NB4 (cell line): ENCODE measurements around the gene DHX57.
"Not testable (repeated sequence)": the region's sequence is repeated elsewhere in the genome, so short reads cannot be mapped to it uniquely, and the experiment has no call there.

ENCODE experiments used
- DNase-seq: peaks from one replicate; pipeline ENCODE4 v3.0.0; 2010; ENCODE audit warnings: low read depth
- H3K4me3 ChIP-seq: one replicate; pipeline ENCODE4 v1.5.1; 2011; ENCODE audit warnings: mild to moderate bottlenecking, low read depth, low read length, moderate library complexity
- CTCF ChIP-seq: IDR thresholded peaks from one replicate; pipeline ENCODE4 v1.5.1; 2012; ENCODE audit warnings: low read depth, low read length
- MAX ChIP-seq: IDR thresholded peaks from 2 replicates; pipeline ENCODE4 v1.6.1; 2011; ENCODE audit warnings: low read depth, low read length
- MYC ChIP-seq: IDR thresholded peaks from 2 replicates; pipeline ENCODE4 v1.6.1; 2011; ENCODE audit warnings: low read depth, low read length
- POLR2A ChIP-seq: IDR thresholded peaks from 2 replicates; pipeline ENCODE4 v1.6.1; 2011; ENCODE audit warnings: mild to moderate bottlenecking; ENCODE audit not compliant: insufficient read length; ENCODE audit errors: extremely low read depth

Gene DHX57

GRCh38 chr2:38806015-38806732 is 69.6 kb downstream of the DHX57 start:
- DNase-seq, result no peak
- H3K4me3 ChIP-seq, result no peak overlapping the region
- no peak for TF ChIP-seq MYC
- no peak for TF ChIP-seq POLR2A
- TF ChIP-seq CTCF, result no peak
- no peak for TF ChIP-seq MAX

GRCh38 chr2:38797953-38798352 is 77.8 kb downstream of the DHX57 start:
- no peak for DNase-seq
- H3K4me3 ChIP-seq, result no peak overlapping the region
- TF ChIP-seq POLR2A (no peak), MAX (no peak), MYC (no peak), CTCF (no peak)

GRCh38 chr2:38797250-38797676 is 78.5 kb downstream of the DHX57 start:
- DNase-seq, result no peak
- H3K4me3 ChIP-seq, result no peak overlapping the region
- TF ChIP-seq POLR2A, result no peak
- TF ChIP-seq CTCF, result no peak
- no peak for TF ChIP-seq MAX
- no peak for TF ChIP-seq MYC

- not testable (repeated sequence) for H3K4me3 ChIP-seq, DNase-seq
Observed at GRCh38 chr2:38795016-38795415, 80.7 kb downstream of the DHX57 start.

GRCh38 chr2:38794235-38794946 is 81.3 kb downstream of the DHX57 start:
- no peak for DNase-seq
- TF ChIP-seq POLR2A (no peak), CTCF (no peak), MAX (no peak), MYC (no peak)
- no peak overlapping the region for H3K4me3 ChIP-seq

GRCh38 chr2:38793511-38793910 is 82.2 kb downstream of the DHX57 start:
- no peak overlapping the region for H3K4me3 ChIP-seq
- no peak for DNase-seq
- no peak for TF ChIP-seq CTCF
- TF ChIP-seq POLR2A, result no peak
- no peak for TF ChIP-seq MAX
